GM12878 (cell line): Measurements from ENCODE around the gene DIAPH3. TPM values are rescaled to one million over a fixed set of nuclear protein-coding genes. Genes with fewer than 3 reads are reported as not detected.

Source experiments
- ATAC-seq: fragments of 200-7000 bp; cut with Tn5 transposase; 3 replicates; pipeline ENCODE4 v1.9.1; 2020; ENCODE audit warnings: mild to moderate bottlenecking, moderate library complexity
- BruUV-seq: library from RNA; stranded (reverse); fragments of 400-500 nt; replicated peaks from 2 replicates; lab custom pipeline; 2021; lab: Mats Ljungman, UMichigan
- CTCF ChIA-PET: fragments of 300-600 bp; sonication (Branson Sonifier 250); formaldehyde crosslinking; extraction: SDS; loops from one replicate; lab custom pipeline; 2021; ENCODE audit warnings: inconsistent platforms; lab: Yijun Ruan, JAX
- POLR2A ChIA-PET: fragments of 350-600 bp; formaldehyde crosslinking; extraction: SDS; loops from one replicate; lab custom pipeline; 2021; ENCODE audit warnings: inconsistent platforms; lab: Charles Lee
- RAD21 ChIA-PET: fragments of 300-600 bp; sonication (Branson Sonifier 250); formaldehyde crosslinking; loops from one replicate; lab custom pipeline; 2023; ENCODE audit warnings: antibody characterized with exemption; ENCODE audit not compliant: unreplicated experiment; lab: Charles Lee
- SMC1A ChIA-PET: fragments of 300-600 bp; sonication (Branson Sonifier 250); formaldehyde crosslinking; loops from one replicate; lab custom pipeline; 2023; ENCODE audit not compliant: unreplicated experiment, uncharacterized antibody; lab: Charles Lee
- DNase-seq: peaks from one replicate; pipeline ENCODE4 v3.0.0-alpha.2; 2011; ENCODE audit warnings: low read depth, low spot score
- FAIRE-seq: peaks from 3 replicates; lab custom pipeline; 2011; peaks lifted over from hg19 to GRCh38; lab: Jason Lieb, UNC
- H2AFZ ChIP-seq: 2 replicates; pipeline ENCODE4 v1.6.0; 2011; ENCODE audit warnings: low read depth, low read length, control low read depth; ENCODE audit not compliant: control insufficient read depth
- H3K27ac ChIP-seq: 2 replicates; pipeline ENCODE4 v1.5.1; 2011; ENCODE audit warnings: control low read depth; ENCODE audit not compliant: control insufficient read depth, insufficient read depth
- H3K27me3 ChIP-seq, 2 experiments: replicated peaks in 1 of 2; 2 replicates each; pipeline versions ENCODE4 v1.6.0 to v1.6.1; 2011; ENCODE audit warnings: low read length in 1 of 2; ENCODE audit not compliant: control insufficient read depth in 2 of 2, insufficient read depth in 2 of 2
- H3K36me3 ChIP-seq, 2 experiments: 2 replicates each; pipeline ENCODE4 v1.5.1; 2011; ENCODE audit warnings: low read length in 1 of 2; ENCODE audit not compliant: control insufficient read depth in 2 of 2, insufficient read depth in 2 of 2
- H3K4me1 ChIP-seq: 2 replicates; pipeline ENCODE4 v1.6.1; 2011; ENCODE audit warnings: mild to moderate bottlenecking, low read length, moderate library complexity, mixed read lengths; ENCODE audit not compliant: control insufficient read depth, insufficient read depth
- H3K4me2 ChIP-seq: 2 replicates; pipeline ENCODE4 v1.6.0; 2011; ENCODE audit warnings: control low read depth; ENCODE audit not compliant: control insufficient read depth, insufficient read depth
- H3K4me3 ChIP-seq: fragments of 200-600 bp; sonication (generic); 2 replicates; pipeline ENCODE4 v1.5.1; 2016
- H3K79me2 ChIP-seq: 2 replicates; pipeline ENCODE4 v1.6.0; 2011; ENCODE audit warnings: low read length; ENCODE audit not compliant: control insufficient read depth, insufficient read depth
- H3K9ac ChIP-seq: 2 replicates; pipeline ENCODE4 v1.8.0; 2011; ENCODE audit warnings: low read length, control low read depth, mixed read lengths; ENCODE audit not compliant: control insufficient read depth, insufficient read depth
- H3K9me3 ChIP-seq: replicated peaks from 3 replicates; pipeline ENCODE4 v1.5.1; 2011; ENCODE audit warnings: mild to moderate bottlenecking, low read length; ENCODE audit not compliant: control insufficient read depth, insufficient read depth
- H4K20me1 ChIP-seq: 2 replicates; pipeline ENCODE4 v1.6.0; 2011; ENCODE audit not compliant: control insufficient read depth, insufficient read depth
- ASH2L ChIP-seq: fragments of 300-600, 200-600 bp; sonication (generic); IDR thresholded peaks from 2 replicates; pipeline ENCODE4 v1.6.1; 2017; ENCODE audit warnings: low read depth, mild to moderate bottlenecking, borderline replicate concordance
- BHLHE40 ChIP-seq, 2 experiments: fragments of 450-650 bp in 1 of 2; IDR thresholded peaks; 2 replicates each; pipeline ENCODE4 v1.6.1; 2011 to 2017; ENCODE audit warnings: low read depth in 2 of 2, borderline replicate concordance in 1 of 2, improper control_type of control experiment in 1 of 2, low read length in 1 of 2, mild to moderate bottlenecking in 1 of 2
- CBFB ChIP-seq: IDR thresholded peaks from 2 replicates; pipeline ENCODE4 v1.6.1; 2016; ENCODE audit warnings: antibody characterized with exemption, low read depth
- DPF2 ChIP-seq: fragments of 450-650 bp; IDR thresholded peaks from 2 replicates; pipeline ENCODE4 v1.6.1; 2017; ENCODE audit warnings: mild to moderate bottlenecking
- ETV6 ChIP-seq, 2 experiments: fragments of 450-650 bp in 1 of 2; IDR thresholded peaks in 1 of 2; conservative IDR thresholded peaks in 1 of 2; 2 replicates each; pipeline ENCODE4 v1.6.1; 2014; ENCODE audit warnings: antibody characterized with exemption in 1 of 2, borderline replicate concordance in 1 of 2, low read depth in 1 of 2, mild to moderate bottlenecking in 1 of 2, moderate library complexity in 1 of 2
- HDGF ChIP-seq: fragments of 450-650 bp; IDR thresholded peaks from 2 replicates; pipeline ENCODE4 v1.6.1; 2016; ENCODE audit warnings: antibody characterized with exemption
- IRF3 ChIP-seq: fragments of 450-650 bp; IDR thresholded peaks from 2 replicates; pipeline ENCODE4 v1.6.1; 2014; ENCODE audit warnings: mild to moderate bottlenecking
- MEF2A ChIP-seq: IDR thresholded peaks from 2 replicates; pipeline ENCODE4 v1.6.1; 2011; ENCODE audit warnings: low read depth, mild to moderate bottlenecking, low read length, moderate library complexity; ENCODE audit not compliant: insufficient read depth
- MEF2B ChIP-seq: fragments of 450-650 bp; IDR thresholded peaks from 2 replicates; pipeline ENCODE4 v1.6.1; 2018; ENCODE audit warnings: mild to moderate bottlenecking, moderate library complexity; ENCODE audit not compliant: partially characterized antibody, poor library complexity, severe bottlenecking
- RELA ChIP-seq: fragments of 450-650 bp; IDR thresholded peaks from 2 replicates; pipeline ENCODE4 v1.8.0; 2014; ENCODE audit warnings: borderline replicate concordance; ENCODE audit not compliant: partially characterized antibody
- SMAD5 ChIP-seq: IDR thresholded peaks from 2 replicates; pipeline ENCODE4 v1.6.1; 2016; ENCODE audit warnings: antibody characterized with exemption, low read depth
- WGBS: methylation state at CpG from one replicate; pipeline ENCODE4 v1.1.6; 2016; ENCODE audit warnings: low lambda C conversion rate; ENCODE audit not compliant: insufficient replicate concordance, insufficient coverage; ENCODE audit errors: missing lambda C conversion rate; 5-methylcytosine and 5-hydroxymethylcytosine counted together
- in situ Hi-C: fragments of 300-500 bp; cut with MboI; formaldehyde crosslinking; loops from 9 replicates; pipeline ENCODE4 v1.14.3; 2018; ENCODE audit warnings: mixed read lengths
- intact Hi-C: fragments of 100-400 bp; cut with micrococcal nuclease; formaldehyde crosslinking; loops from one replicate; pipeline ENCODE4 v1.14.2; 2022; ENCODE audit not compliant: unreplicated experiment
- polyA plus RNA-seq, 11 experiments: library from polyadenylated mRNA; depleted of rRNA in 4 of 11; unstranded in 6 of 11; stranded (reverse) in 5 of 11; fragments of >200 nt; fragmentation: Nextera tagmentation in 4 of 11; fragmentation: Illumina TruSeq in 1 of 11; extraction: Ambion mirVana in 4 of 11; extraction: Trizol in 1 of 11; gene quantifications; 1 replicate in 1 of 11; 2 replicates in 10 of 11; pipeline versions ENCODE4 v1.2.1 to v1.2.3, GENCODE V29; 2011 to 2016; ENCODE audit warnings: inconsistent platforms in 2 of 11, missing spikeins in 2 of 11, low read depth in 1 of 11
- total RNA-seq, 4 experiments: library from RNA; depleted of rRNA in 3 of 4; stranded (reverse); fragments of >200 nt in 3 of 4; fragmentation: Illumina TruSeq in 1 of 4; extraction: Trizol in 1 of 4; gene quantifications; 2 replicates each; pipeline versions ENCODE4 v1.2.1 to v1.2.3, GENCODE V29; 2013 to 2021
- TF ChIP-seq, protein P1 (sequence below): fragments of 450-650 bp; IDR thresholded peaks from 2 replicates; pipeline ENCODE4 v1.6.1; 2016; ENCODE audit warnings: mild to moderate bottlenecking
- TF ChIP-seq, protein P2 (sequence below): fragments of 450-650 bp; IDR thresholded peaks from 2 replicates; pipeline ENCODE4 v1.6.1; 2016; ENCODE audit warnings: mild to moderate bottlenecking, moderate library complexity, borderline replicate concordance
- TF ChIP-seq, protein P3 (sequence below): fragments of 150-350 bp; IDR thresholded peaks from 2 replicates; pipeline ENCODE4 v1.6.1; 2014; ENCODE audit warnings: mild to moderate bottlenecking, low read depth, low read length

The DIAPH3 gene
- total and polyA plus RNA-seq, 10 of the 15 experiments (the other 5 are each of a cell fraction or from before 2014, with no cell fraction given): 10.1 to 25.2 (median 15.4) TPM

DNA sequence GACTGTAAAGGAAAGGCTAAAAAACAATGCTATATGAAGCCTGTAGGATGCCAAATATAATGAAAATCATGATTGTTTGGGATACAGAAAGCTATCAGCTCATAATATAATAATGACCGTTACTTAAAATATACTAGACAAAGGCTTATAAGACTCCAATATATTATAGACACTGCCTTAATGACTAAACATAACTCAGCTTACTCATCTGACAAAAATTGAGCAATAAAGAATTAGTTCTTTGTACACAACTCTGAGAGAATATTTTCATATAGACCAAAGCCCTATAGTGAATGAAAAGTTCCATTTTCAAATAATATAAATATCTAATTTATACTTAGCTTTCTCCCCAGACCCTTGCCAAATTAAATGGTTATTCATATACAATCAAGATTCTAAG is 283.3 kb downstream of the DIAPH3 start (continued):
- TF ChIP-seq, protein P1, sequence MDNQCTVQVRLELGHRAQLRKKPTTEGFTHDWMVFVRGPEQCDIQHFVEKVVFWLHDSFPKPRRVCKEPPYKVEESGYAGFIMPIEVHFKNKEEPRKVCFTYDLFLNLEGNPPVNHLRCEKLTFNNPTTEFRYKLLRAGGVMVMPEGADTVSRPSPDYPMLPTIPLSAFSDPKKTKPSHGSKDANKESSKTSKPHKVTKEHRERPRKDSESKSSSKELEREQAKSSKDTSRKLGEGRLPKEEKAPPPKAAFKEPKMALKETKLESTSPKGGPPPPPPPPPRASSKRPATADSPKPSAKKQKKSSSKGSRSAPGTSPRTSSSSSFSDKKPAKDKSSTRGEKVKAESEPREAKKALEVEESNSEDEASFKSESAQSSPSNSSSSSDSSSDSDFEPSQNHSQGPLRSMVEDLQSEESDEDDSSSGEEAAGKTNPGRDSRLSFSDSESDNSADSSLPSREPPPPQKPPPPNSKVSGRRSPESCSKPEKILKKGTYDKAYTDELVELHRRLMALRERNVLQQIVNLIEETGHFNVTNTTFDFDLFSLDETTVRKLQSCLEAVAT: no peak
- TF ChIP-seq, all 136 proteins: peak for 0

DNA sequence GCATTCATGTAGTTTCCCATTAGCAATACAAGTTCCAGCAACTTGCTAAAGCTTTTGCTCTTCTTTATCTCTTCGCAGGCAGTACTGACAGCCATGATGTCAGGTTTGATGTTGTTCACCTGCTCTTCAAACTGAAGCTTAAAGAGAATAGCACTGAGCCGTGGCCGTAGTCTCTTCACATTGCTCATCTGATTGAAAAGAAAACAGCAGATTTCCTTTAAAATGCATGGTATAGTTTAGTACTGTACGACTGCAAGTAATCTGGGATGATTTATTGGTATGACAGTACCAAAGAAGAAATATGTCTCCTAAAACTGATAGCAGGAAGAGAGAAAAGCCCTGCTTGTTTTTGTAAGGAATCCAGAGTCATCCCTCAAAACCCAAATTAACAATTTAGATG is 284.4 kb downstream of the DIAPH3 start:
- Histone ChIP-seq H3K36me3 (no peaks in the 10 kb centered on the region; a peak in 1 of 4 replicates), H3K9ac (no peak overlapping the region), H4K20me1 (no peaks in the 10 kb centered on the region), H3K27ac (no peak overlapping the region), H3K4me3 (no peak overlapping the region), H3K79me2 (no peaks in the 10 kb centered on the region), H3K27me3 (no peaks in the 10 kb centered on the region), H2AFZ (no peak overlapping the region), H3K4me1 (no peaks in the 10 kb centered on the region), H3K4me2 (no peak overlapping the region), H3K9me3 (no peaks in the 10 kb centered on the region)
- intact Hi-C loops: no loop called here
- no TSS peak for BruUV-seq
- CTCF ChIA-PET: interaction anchor here (0.5 kb wide), 1 partner anchor 43 kb away, joined by 3 read pairs; no protein-coding TSS in a partner anchor
- RAD21 ChIA-PET: no interaction called here
- FAIRE-seq (no peak), DNase-seq (no peak), ATAC-seq (no peak)
- 98% methylated on average over 4 of the region's 4 CpGs for WGBS
- POLR2A ChIA-PET: no interaction called here
- in situ Hi-C loops: no loop called here
- SMC1A ChIA-PET: interaction anchor here (0.6 to 0.8 kb wide), 2 partner anchors 478 to 562 kb away, joined by 3 read pairs; no protein-coding TSS in a partner anchor
- no peak for TF ChIP-seq ETV6 (conservative IDR thresholded peaks at IDR 0.05 in 1 of 2, IDR thresholded peaks at IDR 0.05 in 1 of 2; ENCODE audit: borderline replicate concordance in 1 of 2, low read depth in 1 of 2)
- no peak for TF ChIP-seq CBFB
- TF ChIP-seq SMAD5: no peak
- TF ChIP-seq, protein P2, sequence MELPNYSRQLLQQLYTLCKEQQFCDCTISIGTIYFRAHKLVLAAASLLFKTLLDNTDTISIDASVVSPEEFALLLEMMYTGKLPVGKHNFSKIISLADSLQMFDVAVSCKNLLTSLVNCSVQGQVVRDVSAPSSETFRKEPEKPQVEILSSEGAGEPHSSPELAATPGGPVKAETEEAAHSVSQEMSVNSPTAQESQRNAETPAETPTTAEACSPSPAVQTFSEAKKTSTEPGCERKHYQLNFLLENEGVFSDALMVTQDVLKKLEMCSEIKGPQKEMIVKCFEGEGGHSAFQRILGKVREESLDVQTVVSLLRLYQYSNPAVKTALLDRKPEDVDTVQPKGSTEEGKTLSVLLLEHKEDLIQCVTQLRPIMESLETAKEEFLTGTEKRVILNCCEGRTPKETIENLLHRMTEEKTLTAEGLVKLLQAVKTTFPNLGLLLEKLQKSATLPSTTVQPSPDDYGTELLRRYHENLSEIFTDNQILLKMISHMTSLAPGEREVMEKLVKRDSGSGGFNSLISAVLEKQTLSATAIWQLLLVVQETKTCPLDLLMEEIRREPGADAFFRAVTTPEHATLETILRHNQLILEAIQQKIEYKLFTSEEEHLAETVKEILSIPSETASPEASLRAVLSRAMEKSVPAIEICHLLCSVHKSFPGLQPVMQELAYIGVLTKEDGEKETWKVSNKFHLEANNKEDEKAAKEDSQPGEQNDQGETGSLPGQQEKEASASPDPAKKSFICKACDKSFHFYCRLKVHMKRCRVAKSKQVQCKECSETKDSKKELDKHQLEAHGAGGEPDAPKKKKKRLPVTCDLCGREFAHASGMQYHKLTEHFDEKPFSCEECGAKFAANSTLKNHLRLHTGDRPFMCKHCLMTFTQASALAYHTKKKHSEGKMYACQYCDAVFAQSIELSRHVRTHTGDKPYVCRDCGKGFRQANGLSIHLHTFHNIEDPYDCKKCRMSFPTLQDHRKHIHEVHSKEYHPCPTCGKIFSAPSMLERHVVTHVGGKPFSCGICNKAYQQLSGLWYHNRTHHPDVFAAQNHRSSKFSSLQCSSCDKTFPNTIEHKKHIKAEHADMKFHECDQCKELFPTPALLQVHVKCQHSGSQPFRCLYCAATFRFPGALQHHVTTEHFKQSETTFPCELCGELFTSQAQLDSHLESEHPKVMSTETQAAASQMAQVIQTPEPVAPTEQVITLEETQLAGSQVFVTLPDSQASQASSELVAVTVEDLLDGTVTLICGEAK: no peak
- no peak for TF ChIP-seq BHLHE40 (IDR thresholded peaks at IDR 0.05; ENCODE audit: borderline replicate concordance in 1 of 2, low read depth in 2 of 2, low read length in 1 of 2)
- no peak for TF ChIP-seq MEF2A
- no peak for TF ChIP-seq IRF3
- TF ChIP-seq RELA: no peak
- no peak for TF ChIP-seq ASH2L
- TF ChIP-seq DPF2: no peak
- TF ChIP-seq MEF2B: no peak
- TF ChIP-seq, protein P3, sequence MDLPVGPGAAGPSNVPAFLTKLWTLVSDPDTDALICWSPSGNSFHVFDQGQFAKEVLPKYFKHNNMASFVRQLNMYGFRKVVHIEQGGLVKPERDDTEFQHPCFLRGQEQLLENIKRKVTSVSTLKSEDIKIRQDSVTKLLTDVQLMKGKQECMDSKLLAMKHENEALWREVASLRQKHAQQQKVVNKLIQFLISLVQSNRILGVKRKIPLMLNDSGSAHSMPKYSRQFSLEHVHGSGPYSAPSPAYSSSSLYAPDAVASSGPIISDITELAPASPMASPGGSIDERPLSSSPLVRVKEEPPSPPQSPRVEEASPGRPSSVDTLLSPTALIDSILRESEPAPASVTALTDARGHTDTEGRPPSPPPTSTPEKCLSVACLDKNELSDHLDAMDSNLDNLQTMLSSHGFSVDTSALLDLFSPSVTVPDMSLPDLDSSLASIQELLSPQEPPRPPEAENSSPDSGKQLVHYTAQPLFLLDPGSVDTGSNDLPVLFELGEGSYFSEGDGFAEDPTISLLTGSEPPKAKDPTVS: no peak
- no peak for TF ChIP-seq HDGF
